H1 (cell line): ENCODE results near the gene DHX38. TPM values are rescaled to one million over a fixed set of nuclear protein-coding genes. Genes with fewer than 3 reads are reported as not detected.

Experiments used
- polyA plus RNA-seq, 7 experiments: library from polyadenylated mRNA; depleted of rRNA in 3 of 7; stranded (reverse) in 5 of 7; unstranded in 2 of 7; fragments of >200 nt in 5 of 7; fragments of 200-250 nt in 2 of 7; gene quantifications; 1 replicate in 5 of 7; 2 replicates in 1 of 7; 4 replicates in 1 of 7; pipeline versions ENCODE4 v1.2.1 to v1.2.3, GENCODE V29; 2011 to 2013; ENCODE audit warnings: missing spikeins in 2 of 7, mixed read lengths in 2 of 7
- total RNA-seq: library from RNA; stranded (reverse); fragmentation: NEBNext Ultra II Directional; extraction: Animal tissue kit (Norgen Biotek cat#: 25700); gene quantifications from 2 replicates; pipeline ENCODE4 v1.2.1, GENCODE V29; 2021

The DHX38 gene
- total and polyA plus RNA-seq, 2 of the 8 experiments (the other 6 are each of a cell fraction or from before 2014, with no cell fraction given), result 27.3 to 53.5 TPM

Other genes starting within 250 kb of the DHX38 start
- 20.8 and 23.8 TPM in 2 replicates for gene ATXN1L, start 247.9 kb upstream of the DHX38 start, total RNA-seq
- 12.1 and 14.7 TPM in 2 replicates for gene ATXN1L, start 247.9 kb upstream of the DHX38 start, polyA plus RNA-seq (2011; rRNA removed)
- 13.6 and 14.1 TPM in 2 replicates for gene ZNF821, start 209.7 kb upstream of the DHX38 start, total RNA-seq
- 9.5 and 12.4 TPM in 2 replicates for gene ZNF821, start 209.7 kb upstream of the DHX38 start, polyA plus RNA-seq (2011; rRNA removed)
- gene IST1, start 198.3 kb upstream of the DHX38 start, total RNA-seq, result 245 and 248 TPM in 2 replicates
- 163 and 190 TPM in 2 replicates for gene IST1, start 198.3 kb upstream of the DHX38 start, polyA plus RNA-seq (2011; rRNA removed)
- not detected in 2 replicates for gene PKD1L3, start 93.4 kb upstream of the DHX38 start, total RNA-seq
- 0.02 TPM in 1 of 2 replicates, not detected in the other for gene PKD1L3, start 93.4 kb upstream of the DHX38 start, polyA plus RNA-seq (2011; rRNA removed)
- gene DHODH, start 85.1 kb upstream of the DHX38 start, total RNA-seq, result 15.3 and 19.4 TPM in 2 replicates
- gene DHODH, start 85.1 kb upstream of the DHX38 start, polyA plus RNA-seq (2011; rRNA removed), result 9.1 and 9.7 TPM in 2 replicates
- not detected in 2 replicates for gene HP, start 39.3 kb upstream of the DHX38 start, total RNA-seq
- not detected in 2 replicates for gene HP, start 39.3 kb upstream of the DHX38 start, polyA plus RNA-seq (2011; rRNA removed)
- gene HPR, start 30.6 kb upstream of the DHX38 start, total RNA-seq, result not detected in 2 replicates
- gene HPR, start 30.6 kb upstream of the DHX38 start, polyA plus RNA-seq (2011; rRNA removed), result 0.14 and 0.24 TPM in 2 replicates
- 8.6 and 10.6 TPM in 2 replicates for gene TXNL4B, start 227 bp upstream of the DHX38 start, total RNA-seq
- gene TXNL4B, start 227 bp upstream of the DHX38 start, polyA plus RNA-seq (2011; rRNA removed), result 4.7 and 6.7 TPM in 2 replicates
- gene PMFBP1, start 78.3 kb downstream of the DHX38 start, total RNA-seq, result 1.2 and 1.6 TPM in 2 replicates
- gene PMFBP1, start 78.3 kb downstream of the DHX38 start, polyA plus RNA-seq (2011; rRNA removed), result 0.32 and 0.86 TPM in 2 replicates